SK-N-SH treated with all-trans-retinoic acid at 6 μM for 48 hours (cell line): ENCODE results near the gene BCAR3.

Experiments
- BACH2 ChIP-seq: fragments of 250-450 bp; sonication (Bioruptor Pico); IDR thresholded peaks from 2 replicates; pipeline ENCODE4 v1.9.0; 2021; ENCODE audit warnings: mild to moderate bottlenecking, borderline replicate concordance
- CSDC2 ChIP-seq: fragments of 250-450 bp; sonication (Bioruptor Pico); IDR thresholded peaks from 2 replicates; pipeline ENCODE4 v1.5.0; 2020; ENCODE audit warnings: mild to moderate bottlenecking, moderate library complexity
- RARB ChIP-seq: fragments of 250-450 bp; sonication (Bioruptor Pico); IDR thresholded peaks from 2 replicates; pipeline ENCODE4 v1.8.0; 2021; ENCODE audit warnings: mild to moderate bottlenecking, moderate library complexity
- ZFP30 ChIP-seq: fragments of 450-650 bp; formaldehyde crosslinking; IDR thresholded peaks from 2 replicates; pipeline ENCODE4 v1.5.0; 2022; ENCODE audit warnings: mild to moderate bottlenecking, moderate library complexity
- TF ChIP-seq, protein P1 (sequence below): fragments of 250-450 bp; sonication (Bioruptor Pico); IDR thresholded peaks from 2 replicates; pipeline ENCODE4 v1.8.0; 2020; ENCODE audit warnings: mild to moderate bottlenecking, moderate library complexity, borderline replicate concordance

DNA sequence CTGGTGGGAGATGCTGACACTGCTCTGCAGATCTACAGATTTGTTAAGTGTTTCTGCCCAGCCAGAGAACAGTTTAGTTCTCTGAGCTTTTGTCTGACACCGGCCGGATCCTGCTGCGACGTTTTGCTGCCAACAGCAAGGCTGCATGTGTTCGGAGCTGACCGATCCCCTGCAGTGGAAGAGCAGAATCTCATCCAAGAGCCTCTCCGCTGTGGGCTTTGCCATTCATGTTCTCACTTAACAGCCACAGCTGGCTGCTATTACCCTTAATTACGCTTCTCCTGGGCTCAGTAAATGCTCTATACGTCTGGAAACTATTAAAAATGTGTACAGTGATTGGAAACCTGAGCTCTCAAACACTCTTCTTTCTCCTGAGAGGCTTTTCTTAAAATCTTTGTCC, 105.3 kb downstream of the BCAR3 start:
- TF ChIP-seq, protein P1, sequence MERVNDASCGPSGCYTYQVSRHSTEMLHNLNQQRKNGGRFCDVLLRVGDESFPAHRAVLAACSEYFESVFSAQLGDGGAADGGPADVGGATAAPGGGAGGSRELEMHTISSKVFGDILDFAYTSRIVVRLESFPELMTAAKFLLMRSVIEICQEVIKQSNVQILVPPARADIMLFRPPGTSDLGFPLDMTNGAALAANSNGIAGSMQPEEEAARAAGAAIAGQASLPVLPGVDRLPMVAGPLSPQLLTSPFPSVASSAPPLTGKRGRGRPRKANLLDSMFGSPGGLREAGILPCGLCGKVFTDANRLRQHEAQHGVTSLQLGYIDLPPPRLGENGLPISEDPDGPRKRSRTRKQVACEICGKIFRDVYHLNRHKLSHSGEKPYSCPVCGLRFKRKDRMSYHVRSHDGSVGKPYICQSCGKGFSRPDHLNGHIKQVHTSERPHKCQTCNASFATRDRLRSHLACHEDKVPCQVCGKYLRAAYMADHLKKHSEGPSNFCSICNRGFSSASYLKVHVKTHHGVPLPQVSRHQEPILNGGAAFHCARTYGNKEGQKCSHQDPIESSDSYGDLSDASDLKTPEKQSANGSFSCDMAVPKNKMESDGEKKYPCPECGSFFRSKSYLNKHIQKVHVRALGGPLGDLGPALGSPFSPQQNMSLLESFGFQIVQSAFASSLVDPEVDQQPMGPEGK, result no peak
- TF ChIP-seq RARB (CRISPR knock-in tag), result no peak
- no peak for TF ChIP-seq CSDC2 (CRISPR knock-in tag)
- TF ChIP-seq BACH2 (CRISPR knock-in tag), result no peak
- no peak for TF ChIP-seq ZFP30 (CRISPR knock-in tag)
